DOHH2 (cell line): ENCODE data around the gene PRDM16.

ENCODE experiments used
- H3F3A ChIP-seq: fragments of 200-600 bp; sonication (generic), shearing (Covaris generic); 2 replicates; pipeline ENCODE4 v1.6.0; 2016; ENCODE audit warnings: antibody characterized with exemption, mild to moderate bottlenecking; ENCODE audit not compliant: control insufficient read depth, insufficient read depth
- H3K27ac ChIP-seq: fragments of 200-600 bp; sonication (generic); 2 replicates; pipeline ENCODE4 v1.5.1; 2014; ENCODE audit warnings: low read depth, mild to moderate bottlenecking, low read length, moderate library complexity
- H3K27me3 ChIP-seq: fragments of 200-600 bp; sonication (generic); 2 replicates; pipeline ENCODE4 v1.6.1; 2014; ENCODE audit warnings: mild to moderate bottlenecking, low read length, mixed read lengths; ENCODE audit not compliant: control insufficient read depth
- H3K36me3 ChIP-seq: fragments of 200-600 bp; sonication (generic); 2 replicates; pipeline ENCODE4 v1.6.1; 2014; ENCODE audit warnings: mild to moderate bottlenecking, low read length, moderate library complexity, mixed read lengths; ENCODE audit not compliant: control insufficient read depth
- H3K4me1 ChIP-seq: fragments of 200-600 bp; sonication (generic); 2 replicates; pipeline ENCODE4 v1.6.1; 2014; ENCODE audit warnings: mild to moderate bottlenecking, low read length, mixed read lengths; ENCODE audit not compliant: control insufficient read depth
- H3K4me2 ChIP-seq: fragments of 200-600 bp; sonication (generic); 2 replicates; pipeline ENCODE4 v1.6.0; 2014; ENCODE audit warnings: mild to moderate bottlenecking, low read length, moderate library complexity
- H3K4me3 ChIP-seq: fragments of 200-600 bp; sonication (generic); 2 replicates; pipeline ENCODE4 v1.5.1; 2014; ENCODE audit warnings: mild to moderate bottlenecking, low read length, mixed read lengths
- H3K79me2 ChIP-seq: fragments of 200-600 bp; sonication (generic); 2 replicates; pipeline ENCODE4 v1.6.1; 2014; ENCODE audit warnings: mild to moderate bottlenecking, low read length, mixed read lengths; ENCODE audit not compliant: control insufficient read depth
- H3K9me2 ChIP-seq: fragments of 200-600 bp; sonication (generic); replicated peaks from 2 replicates; pipeline ENCODE4 v1.6.1; 2014; ENCODE audit warnings: mild to moderate bottlenecking, low read length, mixed read lengths; ENCODE audit not compliant: control insufficient read depth
- H3K9me3 ChIP-seq: fragments of 200-600 bp; sonication (generic); 2 replicates; pipeline ENCODE4 v1.6.1; 2014; ENCODE audit warnings: antibody characterized with exemption, low read length, mixed read lengths; ENCODE audit not compliant: control insufficient read depth, insufficient read depth
- H4K20me1 ChIP-seq: fragments of 200-600 bp; sonication (generic); 2 replicates; pipeline ENCODE4 v1.6.0; 2014; ENCODE audit warnings: low read depth, mild to moderate bottlenecking, antibody characterized with exemption, low read length, moderate library complexity; ENCODE audit not compliant: control insufficient read depth, insufficient read depth
- EZH2phosphoT487 ChIP-seq: fragments of 200-600 bp; sonication (generic); IDR thresholded peaks from 2 replicates; pipeline ENCODE4 v1.6.1; 2017; ENCODE audit warnings: borderline replicate concordance, mild to moderate bottlenecking, antibody characterized with exemption, low read length, moderate library complexity, mixed read lengths
- TF ChIP-seq, protein P1 (sequence below): fragments of 200-600 bp; sonication (generic); IDR thresholded peaks from one replicate; pipeline ENCODE4 v1.5.1; 2014; ENCODE audit warnings: antibody characterized with exemption, mild to moderate bottlenecking, low read depth, low read length; ENCODE audit not compliant: poor library complexity, severe bottlenecking

Gene PRDM16

DNA sequence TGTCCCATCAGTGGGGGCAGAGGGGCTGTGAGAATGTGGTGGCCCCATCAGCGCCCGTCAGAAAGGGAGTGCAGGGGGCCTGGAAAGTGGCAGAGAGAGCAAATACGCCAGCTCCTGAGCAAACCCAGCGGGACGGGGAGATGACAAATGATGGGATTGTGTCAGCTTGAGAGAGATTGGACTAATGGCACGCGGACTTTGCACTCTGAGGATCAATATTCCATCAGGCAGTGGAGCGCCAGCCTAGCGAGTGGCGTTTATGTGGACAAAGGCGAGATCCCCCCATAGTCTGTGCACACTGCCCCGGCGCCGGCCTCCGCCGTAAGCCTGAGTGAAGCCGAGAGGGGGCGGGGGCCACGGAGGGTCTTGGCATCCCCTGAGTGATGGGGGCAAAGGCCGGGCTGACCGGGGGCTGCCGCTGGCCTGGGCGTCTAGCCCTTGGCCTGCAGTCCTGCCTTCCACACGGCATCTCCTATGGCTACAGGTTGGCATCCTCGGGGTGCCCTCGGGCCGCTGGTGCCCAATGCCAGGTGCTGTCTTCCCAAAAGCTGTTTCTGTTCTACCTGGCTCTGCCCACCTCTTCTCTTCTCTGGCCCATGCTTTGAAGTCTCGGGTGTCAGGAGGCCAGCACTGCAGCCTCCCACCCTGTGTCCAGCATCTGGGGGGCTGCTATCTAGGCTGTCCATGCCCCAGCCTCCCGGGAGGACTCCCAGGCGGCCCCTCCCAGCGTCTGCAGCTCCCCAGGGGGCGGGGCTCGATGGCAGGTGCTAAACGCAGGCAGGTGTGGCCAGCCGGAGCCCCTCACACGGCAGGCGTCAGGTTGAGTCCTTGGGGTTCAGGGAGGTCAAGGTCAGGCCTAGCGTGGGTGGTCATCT, 46.5 kb downstream of the PRDM16 start:
- Histone ChIP-seq H3K9me2 (no peaks in the 10 kb centered on the region), H3K79me2 (no peaks in the 10 kb centered on the region), H4K20me1 (no peaks in the 10 kb centered on the region), H3K27ac (no peak overlapping the region), H3K4me2 (no peak overlapping the region), H3K9me3 (peaks cover 29% of the 10 kb centered on the region; the same call in 1 of the 2 replicates), H3K36me3 (no peaks in the 10 kb centered on the region), H3K4me1 (no peaks in the 10 kb centered on the region), H3K4me3 (no peak overlapping the region), H3K27me3 (no peaks in the 10 kb centered on the region), H3F3A (no peaks in the 10 kb centered on the region; the same call in 1 of the 2 replicates)
- TF ChIP-seq EZH2phosphoT487 = no peak
- TF ChIP-seq, protein P1, sequence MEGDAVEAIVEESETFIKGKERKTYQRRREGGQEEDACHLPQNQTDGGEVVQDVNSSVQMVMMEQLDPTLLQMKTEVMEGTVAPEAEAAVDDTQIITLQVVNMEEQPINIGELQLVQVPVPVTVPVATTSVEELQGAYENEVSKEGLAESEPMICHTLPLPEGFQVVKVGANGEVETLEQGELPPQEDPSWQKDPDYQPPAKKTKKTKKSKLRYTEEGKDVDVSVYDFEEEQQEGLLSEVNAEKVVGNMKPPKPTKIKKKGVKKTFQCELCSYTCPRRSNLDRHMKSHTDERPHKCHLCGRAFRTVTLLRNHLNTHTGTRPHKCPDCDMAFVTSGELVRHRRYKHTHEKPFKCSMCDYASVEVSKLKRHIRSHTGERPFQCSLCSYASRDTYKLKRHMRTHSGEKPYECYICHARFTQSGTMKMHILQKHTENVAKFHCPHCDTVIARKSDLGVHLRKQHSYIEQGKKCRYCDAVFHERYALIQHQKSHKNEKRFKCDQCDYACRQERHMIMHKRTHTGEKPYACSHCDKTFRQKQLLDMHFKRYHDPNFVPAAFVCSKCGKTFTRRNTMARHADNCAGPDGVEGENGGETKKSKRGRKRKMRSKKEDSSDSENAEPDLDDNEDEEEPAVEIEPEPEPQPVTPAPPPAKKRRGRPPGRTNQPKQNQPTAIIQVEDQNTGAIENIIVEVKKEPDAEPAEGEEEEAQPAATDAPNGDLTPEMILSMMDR = no peak

DNA sequence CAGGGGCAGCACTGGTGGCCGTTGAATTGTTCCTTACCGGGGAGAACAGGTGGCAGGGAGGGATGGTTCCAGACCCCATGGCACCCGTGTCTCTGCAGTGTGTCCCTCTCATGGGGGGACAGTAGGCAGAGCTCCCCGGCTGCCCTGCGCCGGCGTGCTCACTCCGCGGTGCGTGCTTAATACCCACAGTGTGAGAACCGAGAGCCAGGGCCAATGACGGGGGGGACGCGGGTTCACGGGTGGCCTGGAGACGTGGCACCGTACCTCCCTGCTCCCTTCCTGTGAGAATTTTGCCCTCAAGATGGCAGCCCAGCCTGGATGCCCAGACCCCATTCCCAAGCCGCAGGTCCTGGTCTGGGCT, 47.1 kb downstream of the PRDM16 start:
- H3K4me2 ChIP-seq = no peak overlapping the region

DNA sequence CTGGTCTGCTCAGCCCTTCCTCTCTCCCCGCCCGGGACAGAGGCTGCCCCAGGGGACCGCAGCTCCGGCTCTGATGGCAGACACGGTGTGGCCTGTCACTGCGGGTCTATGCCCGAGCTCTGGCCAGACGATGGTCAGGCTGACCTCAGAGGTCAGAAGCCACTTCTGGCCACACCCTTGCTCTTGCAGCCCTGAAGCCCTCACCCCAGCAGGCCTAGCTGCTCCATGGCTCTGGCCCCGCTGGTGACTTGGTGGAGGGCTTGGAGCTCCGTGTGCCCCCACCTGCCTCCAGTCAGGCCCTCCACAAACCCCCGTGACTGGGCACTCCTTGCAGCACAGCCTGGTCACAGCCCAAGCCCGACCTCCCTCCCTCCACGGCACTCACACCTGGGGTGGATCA, 47.6 kb downstream of the PRDM16 start:
- no peaks in the 10 kb centered on the region for H3K79me2 ChIP-seq
- H3K9me3 ChIP-seq = peaks cover 29% of the 10 kb centered on the region; the same call in 1 of the 2 replicates
- H3K4me3 ChIP-seq = no peak overlapping the region
- no peak overlapping the region for H3K27ac ChIP-seq
- no peaks in the 10 kb centered on the region; the same call in 1 of the 2 replicates for H3F3A ChIP-seq
- H3K4me2 ChIP-seq = no peak overlapping the region
- H3K4me1 ChIP-seq = no peaks in the 10 kb centered on the region
- H4K20me1 ChIP-seq = no peaks in the 10 kb centered on the region
- no peaks in the 10 kb centered on the region for H3K9me2 ChIP-seq
- TF ChIP-seq, protein P1 = no peak
- TF ChIP-seq EZH2phosphoT487 = no peak
- H3K36me3 ChIP-seq = no peaks in the 10 kb centered on the region
- no peaks in the 10 kb centered on the region for H3K27me3 ChIP-seq

More for the DNA sequence above, 47.1 kb downstream of the PRDM16 start:
- Histone ChIP-seq H3K27ac (no peak overlapping the region), H3K4me3 (no peak overlapping the region), H3K9me2 (no peaks in the 10 kb centered on the region), H3K4me1 (no peaks in the 10 kb centered on the region), H4K20me1 (no peaks in the 10 kb centered on the region), H3K79me2 (no peaks in the 10 kb centered on the region), H3K36me3 (no peaks in the 10 kb centered on the region), H3K9me3 (peaks cover 29% of the 10 kb centered on the region; the same call in 1 of the 2 replicates), H3K27me3 (no peaks in the 10 kb centered on the region), H3F3A (no peaks in the 10 kb centered on the region; the same call in 1 of the 2 replicates)
- TF ChIP-seq EZH2phosphoT487 = no peak
- TF ChIP-seq, protein P1 = no peak
